ENCODE data around the gene ZNF638. TPM values are rescaled to one million over a fixed set of nuclear protein-coding genes. Genes with fewer than 3 reads are reported as not detected.
A peak's percentile ranks its signal among the peaks of the same experiment; 100 is the strongest.

ZNF638 gene
- total and polyA plus RNA-seq, 10 of the 15 experiments (the other 5 are each of a cell fraction or from before 2014, with no cell fraction given) = 37.6 to 133 (median 64.5) TPM

DNA sequence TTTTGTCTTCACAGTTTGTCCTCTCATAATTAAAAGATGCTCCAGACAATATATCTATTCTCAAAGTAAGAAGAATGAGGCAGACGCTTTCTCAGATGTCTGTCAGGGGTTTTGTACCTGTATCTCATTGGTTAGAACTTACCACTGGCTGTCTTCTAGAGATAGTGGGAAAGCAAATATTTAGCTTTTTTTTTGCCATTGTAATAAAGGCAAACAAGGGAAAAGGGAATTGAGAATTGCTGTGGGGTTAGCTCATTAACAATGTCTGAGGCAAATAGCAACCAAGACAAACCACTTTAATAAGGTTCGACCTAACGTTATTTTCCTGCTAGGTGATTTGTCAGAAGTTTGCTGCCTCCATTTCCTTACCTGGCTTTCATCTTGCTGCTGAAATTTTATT is 30.0 kb downstream of the ZNF638 start (continued):
- peak; percentile 27 to 40; a peak in 2 of 4 replicates for TF ChIP-seq BHLHE40 (IDR thresholded peaks at IDR 0.05; ENCODE audit: borderline replicate concordance in 1 of 2, low read depth in 2 of 2, low read length in 1 of 2)
- TF ChIP-seq MXI1 (IDR thresholded peaks at IDR 0.05; ENCODE audit: low read depth, low read length) = no peak; the same call in 1 of the 2 replicates
- TF ChIP-seq, protein P1, sequence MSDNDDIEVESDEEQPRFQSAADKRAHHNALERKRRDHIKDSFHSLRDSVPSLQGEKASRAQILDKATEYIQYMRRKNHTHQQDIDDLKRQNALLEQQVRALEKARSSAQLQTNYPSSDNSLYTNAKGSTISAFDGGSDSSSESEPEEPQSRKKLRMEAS (IDR thresholded peaks at IDR 0.05; ENCODE audit: low read depth, low read length) = no peak
- TF ChIP-seq, protein P2, sequence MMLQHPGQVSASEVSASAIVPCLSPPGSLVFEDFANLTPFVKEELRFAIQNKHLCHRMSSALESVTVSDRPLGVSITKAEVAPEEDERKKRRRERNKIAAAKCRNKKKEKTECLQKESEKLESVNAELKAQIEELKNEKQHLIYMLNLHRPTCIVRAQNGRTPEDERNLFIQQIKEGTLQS (IDR thresholded peaks at IDR 0.05; ENCODE audit: borderline replicate concordance, extremely low read depth, low read depth, low read length) = no peak
- TF ChIP-seq, protein P3, sequence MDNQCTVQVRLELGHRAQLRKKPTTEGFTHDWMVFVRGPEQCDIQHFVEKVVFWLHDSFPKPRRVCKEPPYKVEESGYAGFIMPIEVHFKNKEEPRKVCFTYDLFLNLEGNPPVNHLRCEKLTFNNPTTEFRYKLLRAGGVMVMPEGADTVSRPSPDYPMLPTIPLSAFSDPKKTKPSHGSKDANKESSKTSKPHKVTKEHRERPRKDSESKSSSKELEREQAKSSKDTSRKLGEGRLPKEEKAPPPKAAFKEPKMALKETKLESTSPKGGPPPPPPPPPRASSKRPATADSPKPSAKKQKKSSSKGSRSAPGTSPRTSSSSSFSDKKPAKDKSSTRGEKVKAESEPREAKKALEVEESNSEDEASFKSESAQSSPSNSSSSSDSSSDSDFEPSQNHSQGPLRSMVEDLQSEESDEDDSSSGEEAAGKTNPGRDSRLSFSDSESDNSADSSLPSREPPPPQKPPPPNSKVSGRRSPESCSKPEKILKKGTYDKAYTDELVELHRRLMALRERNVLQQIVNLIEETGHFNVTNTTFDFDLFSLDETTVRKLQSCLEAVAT (IDR thresholded peaks at IDR 0.05) = peak; percentile 63; the same call in 1 of the 2 replicates
- 0 out of 2 replicates have a peak, but pooled peaks have one; percentile 61 for TF ChIP-seq STAT3 (IDR thresholded peaks at IDR 0.05; ENCODE audit: low read depth, low read length)
- no peak for TF ChIP-seq NFYA (IDR thresholded peaks at IDR 0.05; ENCODE audit: borderline replicate concordance, low read depth, low read length)
- TF ChIP-seq RELA (IDR thresholded peaks at IDR 0.05; ENCODE audit: borderline replicate concordance, partially characterized antibody) = no peak
- TF ChIP-seq, protein P4, sequence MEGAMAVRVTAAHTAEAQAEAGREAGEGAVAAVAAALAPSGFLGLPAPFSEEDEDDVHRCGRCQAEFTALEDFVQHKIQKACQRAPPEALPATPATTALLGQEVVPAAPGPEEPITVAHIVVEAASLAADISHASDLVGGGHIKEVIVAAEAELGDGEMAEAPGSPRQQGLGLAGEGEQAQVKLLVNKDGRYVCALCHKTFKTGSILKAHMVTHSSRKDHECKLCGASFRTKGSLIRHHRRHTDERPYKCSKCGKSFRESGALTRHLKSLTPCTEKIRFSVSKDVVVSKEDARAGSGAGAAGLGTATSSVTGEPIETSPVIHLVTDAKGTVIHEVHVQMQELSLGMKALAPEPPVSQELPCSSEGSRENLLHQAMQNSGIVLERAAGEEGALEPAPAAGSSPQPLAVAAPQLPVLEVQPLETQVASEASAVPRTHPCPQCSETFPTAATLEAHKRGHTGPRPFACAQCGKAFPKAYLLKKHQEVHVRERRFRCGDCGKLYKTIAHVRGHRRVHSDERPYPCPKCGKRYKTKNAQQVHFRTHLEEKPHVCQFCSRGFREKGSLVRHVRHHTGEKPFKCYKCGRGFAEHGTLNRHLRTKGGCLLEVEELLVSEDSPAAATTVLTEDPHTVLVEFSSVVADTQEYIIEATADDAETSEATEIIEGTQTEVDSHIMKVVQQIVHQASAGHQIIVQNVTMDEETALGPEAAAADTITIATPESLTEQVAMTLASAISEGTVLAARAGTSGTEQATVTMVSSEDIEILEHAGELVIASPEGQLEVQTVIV (IDR thresholded peaks at IDR 0.05; ENCODE audit: borderline replicate concordance, partially characterized antibody) = no peak
- no peak for TF ChIP-seq TAF1 (IDR thresholded peaks at IDR 0.05; ENCODE audit: borderline replicate concordance, low read depth, low read length)
- no peak for TF ChIP-seq MEF2A (IDR thresholded peaks at IDR 0.05; ENCODE audit: insufficient read depth, low read depth, low read length)
- TF ChIP-seq, protein P5, sequence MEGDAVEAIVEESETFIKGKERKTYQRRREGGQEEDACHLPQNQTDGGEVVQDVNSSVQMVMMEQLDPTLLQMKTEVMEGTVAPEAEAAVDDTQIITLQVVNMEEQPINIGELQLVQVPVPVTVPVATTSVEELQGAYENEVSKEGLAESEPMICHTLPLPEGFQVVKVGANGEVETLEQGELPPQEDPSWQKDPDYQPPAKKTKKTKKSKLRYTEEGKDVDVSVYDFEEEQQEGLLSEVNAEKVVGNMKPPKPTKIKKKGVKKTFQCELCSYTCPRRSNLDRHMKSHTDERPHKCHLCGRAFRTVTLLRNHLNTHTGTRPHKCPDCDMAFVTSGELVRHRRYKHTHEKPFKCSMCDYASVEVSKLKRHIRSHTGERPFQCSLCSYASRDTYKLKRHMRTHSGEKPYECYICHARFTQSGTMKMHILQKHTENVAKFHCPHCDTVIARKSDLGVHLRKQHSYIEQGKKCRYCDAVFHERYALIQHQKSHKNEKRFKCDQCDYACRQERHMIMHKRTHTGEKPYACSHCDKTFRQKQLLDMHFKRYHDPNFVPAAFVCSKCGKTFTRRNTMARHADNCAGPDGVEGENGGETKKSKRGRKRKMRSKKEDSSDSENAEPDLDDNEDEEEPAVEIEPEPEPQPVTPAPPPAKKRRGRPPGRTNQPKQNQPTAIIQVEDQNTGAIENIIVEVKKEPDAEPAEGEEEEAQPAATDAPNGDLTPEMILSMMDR (IDR thresholded peaks at IDR 0.05 in 2 of 3, conservative IDR thresholded peaks at IDR 0.05 in 1 of 3; ENCODE audit: control insufficient read depth in 2 of 3, extremely low read depth in 1 of 3, insufficient read depth in 1 of 3, low read depth in 3 of 3, low read length in 3 of 3) = no peak
- TF ChIP-seq SREBF2 (IDR thresholded peaks at IDR 0.05; ENCODE audit: low read length) = no peak

Data from GM12878 (cell line).